Keratinocyte (primary cell): ENCODE results near the gene MC2R. TPM values are rescaled to one million over a fixed set of nuclear protein-coding genes. Genes with fewer than 3 reads are reported as not detected.

Experiments used
- DNase-seq: peaks from one replicate; pipeline ENCODE4 v3.0.0-alpha.2; 2011; ENCODE audit warnings: low read depth, missing footprints, low spot score
- FAIRE-seq: peaks from 2 replicates; lab custom pipeline; 2011; peaks lifted over from hg19 to GRCh38; lab: Jason Lieb, UNC
- H2AFZ ChIP-seq: 2 replicates; pipeline ENCODE4 v1.6.0; 2012; ENCODE audit warnings: low read length, control low read depth, inconsistent platforms; ENCODE audit not compliant: control insufficient read depth
- H3K27ac ChIP-seq: 2 replicates; pipeline ENCODE4 v1.5.1; 2011; ENCODE audit warnings: low read length; ENCODE audit not compliant: control insufficient read depth, insufficient read depth
- H3K27me3 ChIP-seq: 3 replicates; pipeline ENCODE4 v1.6.0; 2011; ENCODE audit warnings: low read length; ENCODE audit not compliant: control insufficient read depth, insufficient read depth; ENCODE audit errors: extremely low read depth
- H3K36me3 ChIP-seq, 2 experiments: 2 replicates in 1 of 2; 3 replicates in 1 of 2; pipeline ENCODE4 v1.5.1; 2011; ENCODE audit warnings: low read length in 2 of 2, mild to moderate bottlenecking in 1 of 2; ENCODE audit not compliant: control insufficient read depth in 2 of 2, insufficient read depth in 2 of 2; ENCODE audit errors: extremely low read depth in 1 of 2
- H3K4me1 ChIP-seq: 3 replicates; pipeline ENCODE4 v1.5.1; 2011; ENCODE audit warnings: low read length; ENCODE audit not compliant: control insufficient read depth, insufficient read depth; ENCODE audit errors: extremely low read depth
- H3K4me2 ChIP-seq: 3 replicates; pipeline ENCODE4 v1.6.0; 2011; ENCODE audit warnings: low read depth, low read length; ENCODE audit not compliant: control insufficient read depth, insufficient read depth; ENCODE audit errors: extremely low read depth
- H3K4me3 ChIP-seq, 3 experiments: fragments of 200-600 bp in 1 of 3; sonication (generic) in 1 of 3; 2 replicates in 2 of 3; 3 replicates in 1 of 3; pipeline ENCODE4 v1.5.1; 2011 to 2016; ENCODE audit warnings: low read length in 3 of 3, mild to moderate bottlenecking in 3 of 3, control low read depth in 2 of 3, inconsistent platforms in 1 of 3, low read depth in 1 of 3, mixed read lengths in 1 of 3, mixed run types in 1 of 3, moderate library complexity in 1 of 3; ENCODE audit not compliant: control insufficient read depth in 2 of 3, insufficient read depth in 2 of 3; ENCODE audit errors: extremely low read depth in 1 of 3
- H3K79me2 ChIP-seq: 2 replicates; pipeline ENCODE4 v1.6.0; 2012; ENCODE audit warnings: low read length; ENCODE audit not compliant: control insufficient read depth, insufficient read depth
- H3K9ac ChIP-seq: 3 replicates; pipeline ENCODE4 v1.6.0; 2011; ENCODE audit warnings: low read length; ENCODE audit not compliant: control insufficient read depth, insufficient read depth; ENCODE audit errors: extremely low read depth
- H3K9me1 ChIP-seq: 3 replicates; pipeline ENCODE4 v1.6.0; 2011; ENCODE audit warnings: low read length; ENCODE audit not compliant: control insufficient read depth, insufficient read depth; ENCODE audit errors: extremely low read depth
- H3K9me3 ChIP-seq: 2 replicates; pipeline ENCODE4 v1.5.1; 2012; ENCODE audit warnings: low read depth, low read length; ENCODE audit not compliant: control insufficient read depth
- H4K20me1 ChIP-seq: 3 replicates; pipeline ENCODE4 v1.6.0; 2011; ENCODE audit warnings: low read length; ENCODE audit not compliant: control insufficient read depth, insufficient read depth; ENCODE audit errors: extremely low read depth
- CTCF ChIP-seq, 3 experiments: IDR thresholded peaks in 1 of 3; conservative IDR thresholded peaks in 1 of 3; optimal IDR thresholded peaks in 1 of 3; 2 replicates in 2 of 3; 3 replicates in 1 of 3; pipeline versions ENCODE3 to v1.5.1; 2011; ENCODE audit warnings: low read length in 3 of 3, mild to moderate bottlenecking in 3 of 3, moderate library complexity in 2 of 3, control low read depth in 1 of 3, inconsistent platforms in 1 of 3; ENCODE audit not compliant: insufficient read depth in 2 of 3; ENCODE audit errors: extremely low read depth in 1 of 3
- EZH2 ChIP-seq: IDR thresholded peaks from one replicate; pipeline ENCODE4 v1.6.1; 2012; ENCODE audit warnings: inconsistent platforms, mild to moderate bottlenecking, low read length, moderate library complexity
- dilution Hi-C: fragments of 300-500 bp; cut with MboI; formaldehyde crosslinking; loops from one replicate; pipeline ENCODE4 v1.7.0; 2020; ENCODE audit warnings: low sequenced_read_pairs; ENCODE audit not compliant: extremely low pct_ligation_motif_present
- polyA plus RNA-seq, 5 experiments: library from polyadenylated mRNA; depleted of rRNA in 3 of 5; stranded (reverse) in 3 of 5; stranded (forward) in 1 of 5; unstranded in 1 of 5; fragments of >200 nt; gene quantifications; 1 replicate in 1 of 5; 2 replicates in 3 of 5; 3 replicates in 1 of 5; pipeline versions ENCODE4 v1.2.1 to v1.2.3, GENCODE V29; 2011 to 2012; ENCODE audit warnings: missing spikeins in 2 of 5, low read depth in 1 of 5, low replicate concordance in 1 of 5

Gene MC2R
- polyA plus RNA-seq, 1 donor (not counting 4 experiments of a cell fraction or from before 2014, with no cell fraction given): not detected

- TF ChIP-seq CTCF (optimal IDR thresholded peaks at IDR 0.05 in 1 of 3, IDR thresholded peaks at IDR 0.05 in 1 of 3, conservative IDR thresholded peaks at IDR 0.05 in 1 of 3; ENCODE audit: extremely low read depth in 1 of 3, insufficient read depth in 2 of 3, low read length in 3 of 3) (no peak), EZH2 (no peak)
- Histone ChIP-seq H2AFZ (no peak overlapping the region), H3K9me1 (no peaks in the 10 kb centered on the region), H3K4me2 (no peak overlapping the region), H3K4me3 (no peak overlapping the region), H3K4me1 (no peaks in the 10 kb centered on the region), H3K36me3 (no peaks in the 10 kb centered on the region), H3K27ac (no peak overlapping the region), H3K9me3 (peaks cover 9% of the 10 kb centered on the region), H3K27me3 (no peaks in the 10 kb centered on the region), H3K9ac (no peak overlapping the region), H4K20me1 (no peaks in the 10 kb centered on the region), H3K79me2 (no peaks in the 10 kb centered on the region)
- dilution Hi-C loops: no loop called here
- no peak for DNase-seq
- no peak for FAIRE-seq
Measured at GRCh38 chr18:13932285-13933025, 17.1 kb upstream of the MC2R start.

- Histone ChIP-seq H3K9ac (no peak overlapping the region), H4K20me1 (no peaks in the 10 kb centered on the region), H3K27me3 (no peaks in the 10 kb centered on the region), H3K79me2 (no peaks in the 10 kb centered on the region), H3K9me3 (peaks cover 9% of the 10 kb centered on the region), H3K9me1 (no peaks in the 10 kb centered on the region), H3K4me3 (no peak overlapping the region), H3K4me2 (no peak overlapping the region), H3K36me3 (no peaks in the 10 kb centered on the region), H3K27ac (no peak overlapping the region), H2AFZ (no peak overlapping the region), H3K4me1 (no peaks in the 10 kb centered on the region)
- dilution Hi-C loops: no loop called here
- DNase-seq (no peak), FAIRE-seq (no peak)
- TF ChIP-seq EZH2 (no peak), CTCF (optimal IDR thresholded peaks at IDR 0.05 in 1 of 3, IDR thresholded peaks at IDR 0.05 in 1 of 3, conservative IDR thresholded peaks at IDR 0.05 in 1 of 3; ENCODE audit: extremely low read depth in 1 of 3, insufficient read depth in 2 of 3, low read length in 3 of 3) (no peak)
Measured at GRCh38 chr18:13930964-13931363, 15.6 kb upstream of the MC2R start.
